Suprapubic skin (tissue), 4 donors: ENCODE measurements around the gene PLAC8.

Experiments
- CTCF ChIP-seq, 2 donors: fragments of 200-600 bp in 1 of 2; fragments of 450-650 bp in 1 of 2; sonication (generic) in 1 of 2; IDR thresholded peaks; one replicate each; pipeline ENCODE4 v1.5.1; 2016 to 2019; ENCODE audit warnings: antibody characterized with exemption in 2 of 2, mild to moderate bottlenecking in 1 of 2, moderate library complexity in 1 of 2
- EP300 ChIP-seq: sonication (generic); formaldehyde crosslinking; IDR thresholded peaks from one replicate; pipeline ENCODE4 v1.6.1; 2017; ENCODE audit warnings: antibody characterized with exemption
- POLR2A ChIP-seq, 2 donors: fragments of 450-650 bp; IDR thresholded peaks; one replicate each; pipeline ENCODE4 v1.6.1; 2017; ENCODE audit warnings: antibody characterized with exemption in 2 of 2, mild to moderate bottlenecking in 2 of 2, moderate library complexity in 2 of 2
- POLR2AphosphoS5 ChIP-seq, 3 donors: sonication (generic); formaldehyde crosslinking; IDR thresholded peaks; one replicate each; pipeline ENCODE4 v1.6.1; 2017; ENCODE audit warnings: antibody characterized with exemption in 3 of 3

- TF ChIP-seq CTCF (IDR thresholded peaks at IDR 0.05) (no peak), POLR2A (IDR thresholded peaks at IDR 0.05) (no peak), POLR2AphosphoS5 (IDR thresholded peaks at IDR 0.05) (no peak), EP300 (no peak)
These were observed 1.1 kb downstream of the PLAC8 start for GRCh38 chr4:83113429-83113786.
